H1 (cell line): Measurements from ENCODE around the gene FREM2. TPM values are rescaled to one million over a fixed set of nuclear protein-coding genes. Genes with fewer than 3 reads are reported as not detected.

Experiments used
- CTCF ChIA-PET: fragments of 300-600 bp; sonication (Branson Sonifier 250); formaldehyde crosslinking; loops from one replicate; lab custom pipeline; 2021; ENCODE audit not compliant: partially characterized antibody; lab: Charles Lee
- POLR2A ChIA-PET: fragments of 300-600 bp; sonication (Branson Sonifier 250); formaldehyde crosslinking; loops from one replicate; lab custom pipeline; 2021; ENCODE audit warnings: inconsistent platforms; ENCODE audit not compliant: partially characterized antibody; lab: Charles Lee
- DNase-seq, 2 experiments: peaks; one replicate each; pipeline versions ENCODE4 v3.0.0 to v3.0.0-alpha.2; 2010 to 2022; ENCODE audit warnings: low spot score in 2 of 2, low read depth in 1 of 2, mixed read lengths in 1 of 2
- FAIRE-seq: peaks from 2 replicates; lab custom pipeline; 2011; peaks lifted over from hg19 to GRCh38; lab: Jason Lieb, UNC
- H2AFZ ChIP-seq: 2 replicates; pipeline ENCODE4 v1.8.1; 2012; ENCODE audit warnings: low read length, inconsistent platforms
- H2AK5ac ChIP-seq: 2 replicates; pipeline ENCODE4 v1.6.1; 2013; ENCODE audit warnings: low read depth, low read length
- H2BK120ac ChIP-seq: replicated peaks from 2 replicates; pipeline ENCODE3; 2013; ENCODE audit warnings: low read depth, low read length, inconsistent platforms
- H2BK12ac ChIP-seq: 2 replicates; pipeline ENCODE4 v1.6.1; 2013; ENCODE audit warnings: low read depth, low read length
- H2BK15ac ChIP-seq: 2 replicates; pipeline ENCODE4 v1.6.1; 2013; ENCODE audit warnings: low read length
- H2BK20ac ChIP-seq: 2 replicates; pipeline ENCODE4 v1.6.1; 2013; ENCODE audit warnings: low read length
- H2BK5ac ChIP-seq: 2 replicates; pipeline ENCODE4 v1.6.1; 2013; ENCODE audit warnings: low read depth, low read length
- H3K14ac ChIP-seq: 2 replicates; pipeline ENCODE4 v1.6.1; 2013; ENCODE audit warnings: inconsistent platforms; ENCODE audit not compliant: insufficient read length
- H3K18ac ChIP-seq: 2 replicates; pipeline ENCODE4 v1.6.1; 2013; ENCODE audit warnings: low read length; ENCODE audit errors: extremely low read depth
- H3K23ac ChIP-seq: 2 replicates; pipeline ENCODE4 v1.6.1; 2013; ENCODE audit warnings: inconsistent platforms; ENCODE audit not compliant: insufficient read length
- H3K23me2 ChIP-seq: 2 replicates; pipeline ENCODE4 v1.6.1; 2013; ENCODE audit warnings: low read depth, low read length
- H3K27ac ChIP-seq: 2 replicates; pipeline ENCODE4 v1.6.1; 2011; ENCODE audit warnings: low read depth, low read length, inconsistent platforms
- H3K27me3 ChIP-seq, 4 experiments: replicated peaks in 1 of 4; 1 replicate in 1 of 4; 2 replicates in 3 of 4; pipeline versions ENCODE4 v1.6.1 to v1.8.1; 2011 to 2013; ENCODE audit warnings: low read length in 3 of 4, mild to moderate bottlenecking in 3 of 4, inconsistent platforms in 2 of 4, mixed read lengths in 2 of 4, moderate library complexity in 1 of 4; ENCODE audit not compliant: control insufficient read depth in 3 of 4, insufficient read depth in 3 of 4; ENCODE audit errors: extremely low read depth in 1 of 4
- H3K36me3 ChIP-seq, 4 experiments: 2 replicates each; pipeline versions ENCODE4 v1.6.1 to v1.8.1; 2011 to 2013; ENCODE audit warnings: mild to moderate bottlenecking in 4 of 4, low read length in 3 of 4, moderate library complexity in 2 of 4, control low read depth in 1 of 4, inconsistent platforms in 1 of 4; ENCODE audit not compliant: insufficient read depth in 4 of 4, control insufficient read depth in 2 of 4
- H3K4ac ChIP-seq: replicated peaks from 2 replicates; pipeline ENCODE3; 2013; ENCODE audit warnings: low read length, low read depth, mixed read lengths, inconsistent platforms; ENCODE audit not compliant: insufficient read length
- H3K4me1 ChIP-seq, 4 experiments: replicated peaks in 1 of 4; 1 replicate in 1 of 4; 2 replicates in 3 of 4; pipeline versions ENCODE4 v1.6.1 to v1.8.1; 2011 to 2013; ENCODE audit warnings: low read length in 3 of 4, inconsistent platforms in 2 of 4, mixed read lengths in 1 of 4; ENCODE audit not compliant: insufficient read depth in 4 of 4, control insufficient read depth in 3 of 4
- H3K4me2 ChIP-seq, 2 experiments: 2 replicates each; pipeline versions ENCODE4 v1.6.1 to v1.8.1; 2011 to 2013; ENCODE audit warnings: low read depth in 2 of 2, low read length in 2 of 2, control low read depth in 1 of 2, inconsistent platforms in 1 of 2, mild to moderate bottlenecking in 1 of 2; ENCODE audit not compliant: insufficient read depth in 1 of 2
- H3K4me3 ChIP-seq, 4 experiments: fragments of 200-600, 300-600 bp in 1 of 4; sonication (generic), shearing (Covaris generic), sonication (Bioruptor Twin) in 1 of 4; 2 replicates each; pipeline versions ENCODE4 v1.5.1 to v1.8.1; 2011 to 2016; ENCODE audit warnings: low read length in 4 of 4, low read depth in 3 of 4, control low read depth in 2 of 4, inconsistent platforms in 2 of 4, mild to moderate bottlenecking in 2 of 4, mixed read lengths in 1 of 4, moderate library complexity in 1 of 4; ENCODE audit not compliant: insufficient read depth in 2 of 4; ENCODE audit errors: extremely low read depth in 1 of 4
- H3K56ac ChIP-seq: replicated peaks from 2 replicates; pipeline ENCODE3; 2013; ENCODE audit warnings: low read depth, mild to moderate bottlenecking, mixed read lengths, low read length, inconsistent platforms; ENCODE audit not compliant: insufficient read length
- H3K79me1 ChIP-seq: 2 replicates; pipeline ENCODE4 v1.6.1; 2013; ENCODE audit warnings: low read depth, low read length, control low read depth
- H3K79me2 ChIP-seq, 2 experiments: 2 replicates each; pipeline versions ENCODE4 v1.6.1 to v1.8.1; 2012 to 2013; ENCODE audit warnings: low read length in 2 of 2, mild to moderate bottlenecking in 2 of 2, inconsistent platforms in 1 of 2; ENCODE audit not compliant: insufficient read depth in 2 of 2, control insufficient read depth in 1 of 2
- H3K9ac ChIP-seq, 4 experiments: replicated peaks in 1 of 4; 1 replicate in 1 of 4; 2 replicates in 3 of 4; pipeline versions ENCODE4 v1.6.1 to v1.8.1; 2011 to 2013; ENCODE audit warnings: low read depth in 3 of 4, low read length in 3 of 4, control low read depth in 2 of 4, mild to moderate bottlenecking in 2 of 4, moderate library complexity in 2 of 4, inconsistent platforms in 1 of 4; ENCODE audit errors: extremely low read depth in 1 of 4
- H3K9me3 ChIP-seq, 2 experiments: 2 replicates each; pipeline versions ENCODE4 v1.6.1 to v1.8.1; 2012 to 2013; ENCODE audit warnings: mild to moderate bottlenecking in 2 of 2, moderate library complexity in 2 of 2, control low read depth in 1 of 2, inconsistent platforms in 1 of 2, low read depth in 1 of 2, low read length in 1 of 2, mixed read lengths in 1 of 2; ENCODE audit not compliant: insufficient read depth in 2 of 2
- H4K20me1 ChIP-seq, 2 experiments: replicated peaks in 1 of 2; 2 replicates each; pipeline versions ENCODE3 to v1.8.1; 2011 to 2013; ENCODE audit warnings: inconsistent platforms in 2 of 2, low read length in 2 of 2, mild to moderate bottlenecking in 1 of 2; ENCODE audit not compliant: insufficient read depth in 2 of 2, control insufficient read depth in 1 of 2
- H4K5ac ChIP-seq: 2 replicates; pipeline ENCODE4 v1.6.1; 2013; ENCODE audit warnings: low read length, low read depth, mixed read lengths, inconsistent platforms; ENCODE audit not compliant: insufficient read length
- H4K8ac ChIP-seq: 2 replicates; pipeline ENCODE4 v1.8.0; 2013; ENCODE audit warnings: mild to moderate bottlenecking, moderate library complexity, low read length, inconsistent platforms; ENCODE audit not compliant: insufficient read depth; ENCODE audit errors: extremely low read depth
- H4K91ac ChIP-seq: replicated peaks from 2 replicates; pipeline ENCODE3; 2013; ENCODE audit warnings: low read length, mixed read lengths, inconsistent platforms; ENCODE audit not compliant: insufficient read length
- ASH2L ChIP-seq: fragments of 200-600, 300-600 bp; sonication (generic); IDR thresholded peaks from one replicate; pipeline ENCODE4 v1.7.1; 2017; ENCODE audit warnings: low read length
- BCL11A ChIP-seq, 2 experiments: IDR thresholded peaks; one replicate each; pipeline ENCODE4 v1.6.1; 2011; ENCODE audit warnings: low read depth in 2 of 2, low read length in 2 of 2, mild to moderate bottlenecking in 2 of 2
- EP300 ChIP-seq, 2 experiments: IDR thresholded peaks; 1 replicate in 1 of 2; 2 replicates in 1 of 2; pipeline ENCODE4 v1.6.1; 2011 to 2012; ENCODE audit warnings: low read depth in 2 of 2, low read length in 2 of 2, mild to moderate bottlenecking in 2 of 2, borderline replicate concordance in 1 of 2, inconsistent platforms in 1 of 2, moderate library complexity in 1 of 2
- MAFK ChIP-seq: IDR thresholded peaks from 2 replicates; pipeline ENCODE4 v1.6.1; 2012; ENCODE audit warnings: low read depth, mild to moderate bottlenecking, improper control_type of control experiment, low read length
- SIRT6 ChIP-seq: IDR thresholded peaks from one replicate; pipeline ENCODE4 v1.7.1; 2012; ENCODE audit warnings: low read length, inconsistent platforms
- TCF12 ChIP-seq: IDR thresholded peaks from 2 replicates; pipeline ENCODE4 v1.6.1; 2011; ENCODE audit warnings: low read depth, mild to moderate bottlenecking, low read length
- WGBS, 2 experiments: shearing (Covaris generic) in 1 of 2; methylation state at CpG; one replicate each; pipeline versions ENCODE4 v1.1.6 to v1.1.7; 2013 to 2015; ENCODE audit warnings: low lambda C conversion rate in 2 of 2, mixed read lengths in 2 of 2, inconsistent platforms in 1 of 2, low coverage in 1 of 2, missing lambda C conversion rate in 1 of 2; ENCODE audit not compliant: insufficient replicate concordance in 2 of 2, insufficient coverage in 1 of 2, insufficient read length in 1 of 2; ENCODE audit errors: extremely low coverage in 1 of 2, missing lambda C conversion rate in 1 of 2; 5-methylcytosine and 5-hydroxymethylcytosine counted together
- polyA plus RNA-seq, 7 experiments: library from polyadenylated mRNA; depleted of rRNA in 3 of 7; stranded (reverse) in 5 of 7; unstranded in 2 of 7; fragments of >200 nt in 5 of 7; fragments of 200-250 nt in 2 of 7; gene quantifications; 1 replicate in 5 of 7; 2 replicates in 1 of 7; 4 replicates in 1 of 7; pipeline versions ENCODE4 v1.2.1 to v1.2.3, GENCODE V29; 2011 to 2013; ENCODE audit warnings: missing spikeins in 2 of 7, mixed read lengths in 2 of 7
- total RNA-seq: library from RNA; stranded (reverse); fragmentation: NEBNext Ultra II Directional; extraction: Animal tissue kit (Norgen Biotek cat#: 25700); gene quantifications from 2 replicates; pipeline ENCODE4 v1.2.1, GENCODE V29; 2021

The FREM2 gene
- total and polyA plus RNA-seq, 2 of the 8 experiments (the other 6 are each of a cell fraction or from before 2014, with no cell fraction given), result 11.6 to 22.8 TPM

- no peak overlapping the region for H3K9ac ChIP-seq
- no peak overlapping the region for H3K4ac ChIP-seq
- H4K20me1 ChIP-seq, result no peaks in the 10 kb centered on the region
- no peaks in the 10 kb centered on the region for H3K23me2 ChIP-seq
- no peaks in the 10 kb centered on the region for H3K79me1 ChIP-seq
- no peak overlapping the region for H3K56ac ChIP-seq
- whole genome bisulfite sequencing, 2 experiments, result 88% methylated on average over 6 of the region's 6 CpGs; no CpG with 5 or more reads in 1 of the 2 experiments
- H2AFZ ChIP-seq, result no peak overlapping the region
- H2BK20ac ChIP-seq, result no peak overlapping the region
- no peak overlapping the region for H4K5ac ChIP-seq
- H3K23ac ChIP-seq, result no peak overlapping the region
- POLR2A ChIA-PET, result no interaction called here
- H3K14ac ChIP-seq, result no peak overlapping the region
- no peak for FAIRE-seq
- H3K79me2 ChIP-seq, result no peaks in the 10 kb centered on the region
- no peak overlapping the region for H4K91ac ChIP-seq
- TF ChIP-seq ASH2L, result no peak
- TF ChIP-seq EP300 (IDR thresholded peaks at IDR 0.05; ENCODE audit: borderline replicate concordance in 1 of 2, low read depth in 2 of 2, low read length in 2 of 2), result no peak
- TF ChIP-seq MAFK, result no peak
- no peak for TF ChIP-seq TCF12
- TF ChIP-seq BCL11A (IDR thresholded peaks at IDR 0.05; ENCODE audit: low read depth in 2 of 2, low read length in 2 of 2), result no peak
- no peak for TF ChIP-seq SIRT6
- TF ChIP-seq, all 59 proteins: peak for 0
- no peak overlapping the region for H2BK5ac ChIP-seq
- no peak overlapping the region for H3K4me3 ChIP-seq
- no peak overlapping the region; the same call in 1 of the 2 replicates for H4K8ac ChIP-seq
- DNase-seq, result no peak
- no peak overlapping the region for H3K27ac ChIP-seq
- H2AK5ac ChIP-seq, result no peak overlapping the region
- H3K9me3 ChIP-seq, result no peaks in the 10 kb centered on the region
- CTCF ChIA-PET, result interaction anchor here (1.1 kb wide), 1 partner anchor 27 kb away, joined by 3 read pairs; no protein-coding TSS in a partner anchor
- no peaks in the 10 kb centered on the region for H3K36me3 ChIP-seq
- H2BK15ac ChIP-seq, result no peak overlapping the region
- no peaks in the 10 kb centered on the region for H3K27me3 ChIP-seq
- no peak overlapping the region for H3K4me2 ChIP-seq
- no peak overlapping the region for H3K18ac ChIP-seq
- H2BK12ac ChIP-seq, result no peak overlapping the region
- H2BK120ac ChIP-seq, result no peak overlapping the region
- H3K4me1 ChIP-seq, result no peaks in the 10 kb centered on the region; a peak in 1 of 7 replicates
These were observed 19.3 kb upstream of the FREM2 start for GRCh38 chr13:38667526-38668109.
